Endometrial microvascular endothelial cells (primary cell): ENCODE measurements around the gene CHAT. TPM values are rescaled to one million over a fixed set of nuclear protein-coding genes. Genes with fewer than 3 reads are reported as not detected.

ENCODE experiments used
- in situ Hi-C: cut with HindIII; loops from 2 replicates; pipeline ENCODE4 v1.10.0; 2017; ENCODE audit warnings: low sequenced_read_pairs, low pct_unique_long_range_greater_than_20kb; ENCODE audit errors: inconsistent ontology term
- total RNA-seq: library from RNA; depleted of rRNA; stranded (reverse); fragments of >200 nt; gene quantifications from one replicate; pipeline ENCODE4 v1.2.3, GENCODE V29; 2015; ENCODE audit errors: inconsistent ontology term

CHAT gene
- not detected for total RNA-seq

GRCh38 chr10:49613882-49614241, at the start of gene CHAT:
TSS of gene CHAT (plus strand) at chr10:49614037. CDS start at chr10:49614190, 153 bp downstream.
- in situ Hi-C loops: no loop called here

GRCh38 chr10:49564461-49565009, 49.3 kb upstream of the CHAT start:
- in situ Hi-C loops: no loop called here

GRCh38 chr10:49567810-49568209, 46.0 kb upstream of the CHAT start:
- in situ Hi-C loops: no loop called here

GRCh38 chr10:49568235-49568634, 45.6 kb upstream of the CHAT start:
- in situ Hi-C loops: no loop called here

- in situ Hi-C loops: no loop called here
These were observed 44.7 kb upstream of the CHAT start for GRCh38 chr10:49569031-49569631.

GRCh38 chr10:49571388-49571787, 42.4 kb upstream of the CHAT start:
- in situ Hi-C loops: no loop called here

- in situ Hi-C loops: no loop called here
These were observed 41.2 kb upstream of the CHAT start for GRCh38 chr10:49572594-49573114.

GRCh38 chr10:49575489-49576072, 38.3 kb upstream of the CHAT start:
- in situ Hi-C loops: no loop called here

GRCh38 chr10:49577182-49577925, 36.5 kb upstream of the CHAT start:
- in situ Hi-C loops: no loop called here

GRCh38 chr10:49578392-49578791, 35.4 kb upstream of the CHAT start:
- in situ Hi-C loops: no loop called here

- in situ Hi-C loops: no loop called here
These were observed 34.2 kb upstream of the CHAT start for GRCh38 chr10:49579621-49580020.

- in situ Hi-C loops: no loop called here
These were observed 28.4 kb upstream of the CHAT start for GRCh38 chr10:49585387-49585786.

- in situ Hi-C loops: no loop called here
These were observed 25.9 kb upstream of the CHAT start for GRCh38 chr10:49587981-49588380.

- in situ Hi-C loops: no loop called here
These were observed 20.9 kb upstream of the CHAT start for GRCh38 chr10:49592726-49593563.

GRCh38 chr10:49593564-49593875, 20.3 kb upstream of the CHAT start:
- in situ Hi-C loops: no loop called here

GRCh38 chr10:49593998-49594397, 19.8 kb upstream of the CHAT start:
- in situ Hi-C loops: no loop called here

- in situ Hi-C loops: no loop called here
These were observed 19.2 kb upstream of the CHAT start for GRCh38 chr10:49594594-49594993.

GRCh38 chr10:49595003-49595712, 18.7 kb upstream of the CHAT start:
- in situ Hi-C loops: no loop called here
